H1 (cell line): Measurements from ENCODE around the gene TACSTD2. TPM values are rescaled to one million over a fixed set of nuclear protein-coding genes. Genes with fewer than 3 reads are reported as not detected.
A peak's percentile ranks its signal among the peaks of the same experiment; 100 is the strongest.

Experiments used
- CTCF ChIA-PET: fragments of 300-600 bp; sonication (Branson Sonifier 250); formaldehyde crosslinking; loops from one replicate; lab custom pipeline; 2021; ENCODE audit not compliant: partially characterized antibody; lab: Charles Lee
- POLR2A ChIA-PET: fragments of 300-600 bp; sonication (Branson Sonifier 250); formaldehyde crosslinking; loops from one replicate; lab custom pipeline; 2021; ENCODE audit warnings: inconsistent platforms; ENCODE audit not compliant: partially characterized antibody; lab: Charles Lee
- DNase-seq, 2 experiments: peaks; one replicate each; pipeline versions ENCODE4 v3.0.0 to v3.0.0-alpha.2; 2010 to 2022; ENCODE audit warnings: low spot score in 2 of 2, low read depth in 1 of 2, mixed read lengths in 1 of 2
- FAIRE-seq: peaks from 2 replicates; lab custom pipeline; 2011; peaks lifted over from hg19 to GRCh38; lab: Jason Lieb, UNC
- H2AFZ ChIP-seq: 2 replicates; pipeline ENCODE4 v1.8.1; 2012; ENCODE audit warnings: low read length, inconsistent platforms
- H2AK5ac ChIP-seq: 2 replicates; pipeline ENCODE4 v1.6.1; 2013; ENCODE audit warnings: low read depth, low read length
- H2BK120ac ChIP-seq: replicated peaks from 2 replicates; pipeline ENCODE3; 2013; ENCODE audit warnings: low read depth, low read length, inconsistent platforms
- H2BK12ac ChIP-seq: 2 replicates; pipeline ENCODE4 v1.6.1; 2013; ENCODE audit warnings: low read depth, low read length
- H2BK15ac ChIP-seq: 2 replicates; pipeline ENCODE4 v1.6.1; 2013; ENCODE audit warnings: low read length
- H2BK20ac ChIP-seq: 2 replicates; pipeline ENCODE4 v1.6.1; 2013; ENCODE audit warnings: low read length
- H2BK5ac ChIP-seq: 2 replicates; pipeline ENCODE4 v1.6.1; 2013; ENCODE audit warnings: low read depth, low read length
- H3K14ac ChIP-seq: 2 replicates; pipeline ENCODE4 v1.6.1; 2013; ENCODE audit warnings: inconsistent platforms; ENCODE audit not compliant: insufficient read length
- H3K18ac ChIP-seq: 2 replicates; pipeline ENCODE4 v1.6.1; 2013; ENCODE audit warnings: low read length; ENCODE audit errors: extremely low read depth
- H3K23ac ChIP-seq: 2 replicates; pipeline ENCODE4 v1.6.1; 2013; ENCODE audit warnings: inconsistent platforms; ENCODE audit not compliant: insufficient read length
- H3K23me2 ChIP-seq: 2 replicates; pipeline ENCODE4 v1.6.1; 2013; ENCODE audit warnings: low read depth, low read length
- H3K27ac ChIP-seq: 2 replicates; pipeline ENCODE4 v1.6.1; 2011; ENCODE audit warnings: low read depth, low read length, inconsistent platforms
- H3K27me3 ChIP-seq, 4 experiments: replicated peaks in 1 of 4; 1 replicate in 1 of 4; 2 replicates in 3 of 4; pipeline versions ENCODE4 v1.6.1 to v1.8.1; 2011 to 2013; ENCODE audit warnings: low read length in 3 of 4, mild to moderate bottlenecking in 3 of 4, inconsistent platforms in 2 of 4, mixed read lengths in 2 of 4, moderate library complexity in 1 of 4; ENCODE audit not compliant: control insufficient read depth in 3 of 4, insufficient read depth in 3 of 4; ENCODE audit errors: extremely low read depth in 1 of 4
- H3K36me3 ChIP-seq, 4 experiments: 2 replicates each; pipeline versions ENCODE4 v1.6.1 to v1.8.1; 2011 to 2013; ENCODE audit warnings: mild to moderate bottlenecking in 4 of 4, low read length in 3 of 4, moderate library complexity in 2 of 4, control low read depth in 1 of 4, inconsistent platforms in 1 of 4; ENCODE audit not compliant: insufficient read depth in 4 of 4, control insufficient read depth in 2 of 4
- H3K4ac ChIP-seq: replicated peaks from 2 replicates; pipeline ENCODE3; 2013; ENCODE audit warnings: low read length, low read depth, mixed read lengths, inconsistent platforms; ENCODE audit not compliant: insufficient read length
- H3K4me1 ChIP-seq, 4 experiments: replicated peaks in 1 of 4; 1 replicate in 1 of 4; 2 replicates in 3 of 4; pipeline versions ENCODE4 v1.6.1 to v1.8.1; 2011 to 2013; ENCODE audit warnings: low read length in 3 of 4, inconsistent platforms in 2 of 4, mixed read lengths in 1 of 4; ENCODE audit not compliant: insufficient read depth in 4 of 4, control insufficient read depth in 3 of 4
- H3K4me2 ChIP-seq, 2 experiments: 2 replicates each; pipeline versions ENCODE4 v1.6.1 to v1.8.1; 2011 to 2013; ENCODE audit warnings: low read depth in 2 of 2, low read length in 2 of 2, control low read depth in 1 of 2, inconsistent platforms in 1 of 2, mild to moderate bottlenecking in 1 of 2; ENCODE audit not compliant: insufficient read depth in 1 of 2
- H3K4me3 ChIP-seq, 4 experiments: fragments of 200-600, 300-600 bp in 1 of 4; sonication (generic), shearing (Covaris generic), sonication (Bioruptor Twin) in 1 of 4; 2 replicates each; pipeline versions ENCODE4 v1.5.1 to v1.8.1; 2011 to 2016; ENCODE audit warnings: low read length in 4 of 4, low read depth in 3 of 4, control low read depth in 2 of 4, inconsistent platforms in 2 of 4, mild to moderate bottlenecking in 2 of 4, mixed read lengths in 1 of 4, moderate library complexity in 1 of 4; ENCODE audit not compliant: insufficient read depth in 2 of 4; ENCODE audit errors: extremely low read depth in 1 of 4
- H3K56ac ChIP-seq: replicated peaks from 2 replicates; pipeline ENCODE3; 2013; ENCODE audit warnings: low read depth, mild to moderate bottlenecking, mixed read lengths, low read length, inconsistent platforms; ENCODE audit not compliant: insufficient read length
- H3K79me1 ChIP-seq: 2 replicates; pipeline ENCODE4 v1.6.1; 2013; ENCODE audit warnings: low read depth, low read length, control low read depth
- H3K79me2 ChIP-seq, 2 experiments: 2 replicates each; pipeline versions ENCODE4 v1.6.1 to v1.8.1; 2012 to 2013; ENCODE audit warnings: low read length in 2 of 2, mild to moderate bottlenecking in 2 of 2, inconsistent platforms in 1 of 2; ENCODE audit not compliant: insufficient read depth in 2 of 2, control insufficient read depth in 1 of 2
- H3K9ac ChIP-seq, 4 experiments: replicated peaks in 1 of 4; 1 replicate in 1 of 4; 2 replicates in 3 of 4; pipeline versions ENCODE4 v1.6.1 to v1.8.1; 2011 to 2013; ENCODE audit warnings: low read depth in 3 of 4, low read length in 3 of 4, control low read depth in 2 of 4, mild to moderate bottlenecking in 2 of 4, moderate library complexity in 2 of 4, inconsistent platforms in 1 of 4; ENCODE audit errors: extremely low read depth in 1 of 4
- H3K9me3 ChIP-seq, 2 experiments: 2 replicates each; pipeline versions ENCODE4 v1.6.1 to v1.8.1; 2012 to 2013; ENCODE audit warnings: mild to moderate bottlenecking in 2 of 2, moderate library complexity in 2 of 2, control low read depth in 1 of 2, inconsistent platforms in 1 of 2, low read depth in 1 of 2, low read length in 1 of 2, mixed read lengths in 1 of 2; ENCODE audit not compliant: insufficient read depth in 2 of 2
- H4K20me1 ChIP-seq, 2 experiments: replicated peaks in 1 of 2; 2 replicates each; pipeline versions ENCODE3 to v1.8.1; 2011 to 2013; ENCODE audit warnings: inconsistent platforms in 2 of 2, low read length in 2 of 2, mild to moderate bottlenecking in 1 of 2; ENCODE audit not compliant: insufficient read depth in 2 of 2, control insufficient read depth in 1 of 2
- H4K5ac ChIP-seq: 2 replicates; pipeline ENCODE4 v1.6.1; 2013; ENCODE audit warnings: low read length, low read depth, mixed read lengths, inconsistent platforms; ENCODE audit not compliant: insufficient read length
- H4K8ac ChIP-seq: 2 replicates; pipeline ENCODE4 v1.8.0; 2013; ENCODE audit warnings: mild to moderate bottlenecking, moderate library complexity, low read length, inconsistent platforms; ENCODE audit not compliant: insufficient read depth; ENCODE audit errors: extremely low read depth
- H4K91ac ChIP-seq: replicated peaks from 2 replicates; pipeline ENCODE3; 2013; ENCODE audit warnings: low read length, mixed read lengths, inconsistent platforms; ENCODE audit not compliant: insufficient read length
- EP300 ChIP-seq, 2 experiments: IDR thresholded peaks; 1 replicate in 1 of 2; 2 replicates in 1 of 2; pipeline ENCODE4 v1.6.1; 2011 to 2012; ENCODE audit warnings: low read depth in 2 of 2, low read length in 2 of 2, mild to moderate bottlenecking in 2 of 2, borderline replicate concordance in 1 of 2, inconsistent platforms in 1 of 2, moderate library complexity in 1 of 2
- WGBS, 2 experiments: shearing (Covaris generic) in 1 of 2; methylation state at CpG; one replicate each; pipeline versions ENCODE4 v1.1.6 to v1.1.7; 2013 to 2015; ENCODE audit warnings: low lambda C conversion rate in 2 of 2, mixed read lengths in 2 of 2, inconsistent platforms in 1 of 2, low coverage in 1 of 2, missing lambda C conversion rate in 1 of 2; ENCODE audit not compliant: insufficient replicate concordance in 2 of 2, insufficient coverage in 1 of 2, insufficient read length in 1 of 2; ENCODE audit errors: extremely low coverage in 1 of 2, missing lambda C conversion rate in 1 of 2; 5-methylcytosine and 5-hydroxymethylcytosine counted together
- polyA plus RNA-seq, 7 experiments: library from polyadenylated mRNA; depleted of rRNA in 3 of 7; stranded (reverse) in 5 of 7; unstranded in 2 of 7; fragments of >200 nt in 5 of 7; fragments of 200-250 nt in 2 of 7; gene quantifications; 1 replicate in 5 of 7; 2 replicates in 1 of 7; 4 replicates in 1 of 7; pipeline versions ENCODE4 v1.2.1 to v1.2.3, GENCODE V29; 2011 to 2013; ENCODE audit warnings: missing spikeins in 2 of 7, mixed read lengths in 2 of 7
- total RNA-seq: library from RNA; stranded (reverse); fragmentation: NEBNext Ultra II Directional; extraction: Animal tissue kit (Norgen Biotek cat#: 25700); gene quantifications from 2 replicates; pipeline ENCODE4 v1.2.1, GENCODE V29; 2021

TACSTD2 gene
- total and polyA plus RNA-seq, 2 of the 8 experiments (the other 6 are each of a cell fraction or from before 2014, with no cell fraction given): 0.76 to 0.85 TPM

DNA sequence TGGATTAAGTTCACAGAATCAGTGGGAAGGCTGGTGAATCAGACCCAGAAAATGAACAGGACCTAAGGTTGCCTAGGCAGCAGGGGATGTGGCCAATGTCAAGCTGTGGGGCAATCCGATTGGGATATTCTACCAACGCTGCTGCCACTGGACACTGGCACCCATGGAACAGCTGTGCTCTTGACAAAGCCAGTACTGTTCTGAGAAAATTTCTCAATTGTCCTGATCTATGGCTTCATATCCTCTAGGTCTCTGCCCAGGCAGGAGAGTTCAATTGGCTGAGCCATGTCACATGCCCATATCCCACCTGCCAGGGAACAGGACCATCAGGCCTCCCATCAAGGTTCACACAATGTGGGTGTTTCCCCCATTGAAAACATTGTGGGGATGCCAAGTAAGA lies 6.2 kb downstream of the TACSTD2 start:
- no peak for FAIRE-seq
- H4K5ac ChIP-seq: no peak overlapping the region
- no peak overlapping the region for H2BK20ac ChIP-seq
- H3K9me3 ChIP-seq: no peaks in the 10 kb centered on the region
- H4K91ac ChIP-seq: no peak overlapping the region
- no peaks in the 10 kb centered on the region for H3K23me2 ChIP-seq
- no peak overlapping the region for H3K23ac ChIP-seq
- H4K8ac ChIP-seq: no peak overlapping the region
- no peaks in the 10 kb centered on the region for H3K79me2 ChIP-seq
- H3K18ac ChIP-seq: no peak overlapping the region
- no peak overlapping the region for H2BK5ac ChIP-seq
- ChIA-PET POLR2A (no interaction called here), CTCF (interaction anchor here (0.8 to 1.4 kb wide), 3 partner anchors 19 to 81 kb away, joined by 3 read pairs; no protein-coding TSS in a partner anchor)
- H2BK120ac ChIP-seq: no peak overlapping the region
- H3K79me1 ChIP-seq: no peaks in the 10 kb centered on the region
- H4K20me1 ChIP-seq: no peaks in the 10 kb centered on the region
- H2AK5ac ChIP-seq: no peak overlapping the region
- H3K4me3 ChIP-seq: no peak overlapping the region
- H2AFZ ChIP-seq: no peak overlapping the region
- TF ChIP-seq EP300 (IDR thresholded peaks at IDR 0.05; ENCODE audit: borderline replicate concordance in 1 of 2, low read depth in 2 of 2, low read length in 2 of 2): no peak
- TF ChIP-seq, all 59 proteins: peak for 0
- no peak overlapping the region for H2BK15ac ChIP-seq
- no peak overlapping the region for H3K4ac ChIP-seq
- no peak overlapping the region for H2BK12ac ChIP-seq
- no peak overlapping the region for H3K4me2 ChIP-seq
- WGBS, 2 experiments: 90% methylated on average over 2 of the region's 2 CpGs; no CpG with 5 or more reads in 1 of the 2 experiments
- no peak overlapping the region for H3K9ac ChIP-seq
- peaks cover 0 to 11% (median 1%) of the 10 kb centered on the region in 4 experiments; a peak in 4 of 7 replicates for H3K4me1 ChIP-seq
- H3K14ac ChIP-seq: no peak overlapping the region
- H3K36me3 ChIP-seq: no peaks in the 10 kb centered on the region
- no peak overlapping the region for H3K27ac ChIP-seq
- DNase-seq: peak in 1 of 2 experiments; percentile 11
- H3K27me3 ChIP-seq: peaks cover 0 to 8% (median 3%) of the 10 kb centered on the region in 4 experiments; a peak in 6 of 7 replicates
- H3K56ac ChIP-seq: no peak overlapping the region
